Hepatocyte (in vitro differentiated cells): ENCODE measurements around the gene FHOD3.

Experiments
- CTCF ChIP-seq: fragments of 200-600 bp; sonication (generic); IDR thresholded peaks from 2 replicates; pipeline ENCODE4 v1.5.1; 2016; ENCODE audit warnings: antibody characterized with exemption, mild to moderate bottlenecking; ENCODE audit not compliant: poor library complexity
- EZH2 ChIP-seq: fragments of 200-600 bp; sonication (generic); IDR thresholded peaks from 2 replicates; pipeline ENCODE4 v1.6.1; 2016; ENCODE audit warnings: antibody characterized with exemption, mild to moderate bottlenecking, borderline replicate concordance
- EZH2phosphoT487 ChIP-seq: fragments of 200-600 bp; sonication (generic); IDR thresholded peaks from one replicate; pipeline ENCODE4 v1.6.1; 2018; ENCODE audit warnings: antibody characterized with exemption, mild to moderate bottlenecking, low read depth, moderate library complexity; ENCODE audit not compliant: unreplicated experiment, severe bottlenecking

GRCh38 chr18:36735130-36735529 is 437.6 kb downstream of the FHOD3 start:
- no peak for TF ChIP-seq CTCF
- no peak for TF ChIP-seq EZH2
- no peak for TF ChIP-seq EZH2phosphoT487
